ENCODE measurements around the gene PRRX1.

The PRRX1 gene

DNA sequence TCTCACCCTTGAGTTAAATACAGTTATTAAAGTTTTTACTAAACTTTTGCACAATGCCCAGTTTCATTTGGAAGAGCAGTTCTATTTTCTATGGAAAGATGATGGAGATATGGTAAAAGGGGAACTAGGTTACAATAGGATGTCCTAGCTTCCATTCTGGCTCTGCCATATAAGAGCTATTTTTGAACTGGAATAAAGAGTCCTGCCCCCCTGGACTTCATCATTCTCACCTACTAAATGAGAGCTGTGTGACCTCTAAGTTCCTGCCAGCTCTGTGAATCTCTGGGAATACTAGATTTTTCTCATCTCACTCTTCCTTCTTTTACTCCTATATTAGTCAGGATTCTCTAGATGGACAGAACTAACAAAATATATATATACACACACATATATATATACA lies 106.3 kb downstream of the PRRX1 start:
- FAIRE-seq (no peak), DNase-seq (ENCODE audit: insufficient read length, low spot score) (no peak)
- TF ChIP-seq TAF1 (IDR thresholded peaks at IDR 0.05; ENCODE audit: low read depth, low read length) = no peak
- TF ChIP-seq POLR2AphosphoS5 (IDR thresholded peaks at IDR 0.05; ENCODE audit: low read depth, low read length) = no peak
- TF ChIP-seq PAX5 (IDR thresholded peaks at IDR 0.05; ENCODE audit: insufficient read depth, low read length, severe bottlenecking) = no peak
- no peak for TF ChIP-seq SPI1 (IDR thresholded peaks at IDR 0.05; ENCODE audit: low read depth, low read length)
- no peak for TF ChIP-seq POU2F2 (IDR thresholded peaks at IDR 0.05; ENCODE audit: low read depth, low read length)
- no peak for TF ChIP-seq POLR2A (IDR thresholded peaks at IDR 0.05; ENCODE audit: low read depth, low read length)

DNA sequence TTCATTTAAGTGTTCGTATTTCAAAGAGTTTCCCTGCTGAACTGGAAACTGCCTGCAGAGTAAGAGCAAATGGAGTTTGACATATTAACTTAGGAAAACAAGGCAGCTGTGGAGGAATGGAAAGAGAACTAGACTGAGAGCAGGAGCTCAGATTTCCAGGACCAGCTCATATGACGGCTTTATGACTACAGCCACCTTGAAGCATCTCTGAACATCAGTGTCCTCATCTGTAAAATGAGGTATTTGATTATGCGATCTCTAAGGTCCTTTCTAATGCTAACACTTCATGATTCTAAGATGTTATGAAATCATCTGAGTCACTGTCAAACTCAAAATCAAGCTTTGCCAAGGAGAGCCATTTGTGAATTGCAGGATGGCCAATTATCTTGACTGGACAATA lies 112.3 kb downstream of the PRRX1 start:
- FAIRE-seq (no peak), DNase-seq (ENCODE audit: insufficient read length, low spot score) (no peak)
- no peak for TF ChIP-seq POLR2AphosphoS5 (IDR thresholded peaks at IDR 0.05; ENCODE audit: low read depth, low read length)
- no peak for TF ChIP-seq SPI1 (IDR thresholded peaks at IDR 0.05; ENCODE audit: low read depth, low read length)
- no peak for TF ChIP-seq PAX5 (IDR thresholded peaks at IDR 0.05; ENCODE audit: insufficient read depth, low read length, severe bottlenecking)
- TF ChIP-seq TAF1 (IDR thresholded peaks at IDR 0.05; ENCODE audit: low read depth, low read length) = no peak
- TF ChIP-seq POLR2A (IDR thresholded peaks at IDR 0.05; ENCODE audit: low read depth, low read length) = no peak
- TF ChIP-seq POU2F2 (IDR thresholded peaks at IDR 0.05; ENCODE audit: low read depth, low read length) = no peak

GRCh38 chr1:170776777-170777176 lies 112.8 kb downstream of the PRRX1 start:
- DNase-seq (ENCODE audit: insufficient read length, low spot score) (no peak), FAIRE-seq (no peak)
- TF ChIP-seq POLR2AphosphoS5 (IDR thresholded peaks at IDR 0.05; ENCODE audit: low read depth, low read length) (no peak), PAX5 (IDR thresholded peaks at IDR 0.05; ENCODE audit: insufficient read depth, low read length, severe bottlenecking) (no peak), TAF1 (IDR thresholded peaks at IDR 0.05; ENCODE audit: low read depth, low read length) (no peak), POU2F2 (IDR thresholded peaks at IDR 0.05; ENCODE audit: low read depth, low read length) (no peak), SPI1 (IDR thresholded peaks at IDR 0.05; ENCODE audit: low read depth, low read length) (no peak), POLR2A (IDR thresholded peaks at IDR 0.05; ENCODE audit: low read depth, low read length) (no peak)

Data from GM12891 (cell line).